Erythroblast (primary cell): Measurements from ENCODE around the gene COA1.

ENCODE experiments used
- GATA1 ChIP-seq: IDR thresholded peaks from 2 replicates; pipeline ENCODE4 v1.6.1; 2011; ENCODE audit warnings: low read depth, mild to moderate bottlenecking, control low read depth, low read length, moderate library complexity
- POLR2A ChIP-seq: IDR thresholded peaks from 2 replicates; pipeline ENCODE4 v1.6.1; 2011; ENCODE audit warnings: mild to moderate bottlenecking, low read length

DNA sequence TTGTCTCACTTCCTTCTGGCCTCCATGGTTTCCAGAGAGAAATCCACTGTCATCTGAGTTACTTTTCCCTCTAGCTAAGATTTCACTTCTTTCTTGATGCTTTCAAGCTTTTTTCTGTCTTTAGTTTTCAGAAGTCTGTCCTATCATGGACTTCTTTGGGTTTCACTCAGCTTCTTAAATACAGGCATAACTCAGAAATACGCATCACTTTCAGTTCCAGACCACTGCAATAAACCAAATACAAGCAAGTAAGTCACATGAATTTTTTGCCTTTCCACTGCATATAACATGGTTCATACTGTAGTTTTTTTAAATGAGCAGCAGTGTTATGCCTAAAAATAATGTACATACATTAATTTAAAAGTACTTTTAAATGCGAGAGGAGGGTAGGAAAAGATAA lies 97.8 kb downstream of the COA1 start:
- TF ChIP-seq POLR2A (no peak), GATA1 (no peak)
